Liver (tissue), 9 donors: ENCODE data around the gene BACH2. TPM values are rescaled to one million over a fixed set of nuclear protein-coding genes. Genes with fewer than 3 reads are reported as not detected.

Source experiments
- DNase-seq: peaks from one replicate; pipeline ENCODE4 v3.0.0-alpha.2; 2017; ENCODE audit warnings: low spot score
- H3K27ac ChIP-seq, 2 donors: one replicate each; pipeline ENCODE4 v1.7.0; 2013; ENCODE audit warnings: inconsistent platforms in 2 of 2, low read length in 2 of 2, control low read depth in 1 of 2, low read depth in 1 of 2, mild to moderate bottlenecking in 1 of 2
- H3K27me3 ChIP-seq, 4 donors: one replicate each; pipeline versions ENCODE4 v1.6.1 to v1.7.0; 2013; ENCODE audit warnings: low read length in 3 of 4, inconsistent platforms in 1 of 4, mild to moderate bottlenecking in 1 of 4, moderate library complexity in 1 of 4; ENCODE audit not compliant: control insufficient read depth in 4 of 4, insufficient read depth in 4 of 4
- H3K36me3 ChIP-seq, 4 donors: one replicate each; pipeline versions ENCODE4 v1.6.1 to v1.7.0; 2013; ENCODE audit warnings: low read length in 3 of 4, mild to moderate bottlenecking in 3 of 4, low read depth in 1 of 4, moderate library complexity in 1 of 4; ENCODE audit not compliant: control insufficient read depth in 4 of 4, insufficient read depth in 3 of 4
- H3K4me1 ChIP-seq, 4 donors: one replicate each; pipeline versions ENCODE4 v1.6.1 to v1.7.0; 2013; ENCODE audit warnings: low read length in 3 of 4, mild to moderate bottlenecking in 3 of 4, moderate library complexity in 1 of 4; ENCODE audit not compliant: control insufficient read depth in 4 of 4, insufficient read depth in 4 of 4
- H3K4me3 ChIP-seq, 3 donors: one replicate each; pipeline versions ENCODE4 v1.6.1 to v1.7.0; 2013; ENCODE audit warnings: low read length in 3 of 3, control low read depth in 1 of 3, low read depth in 1 of 3, mild to moderate bottlenecking in 1 of 3
- H3K9ac ChIP-seq, 2 donors: one replicate each; pipeline ENCODE4 v1.7.0; 2013; ENCODE audit warnings: low read length in 2 of 2, mild to moderate bottlenecking in 2 of 2, moderate library complexity in 2 of 2, control low read depth in 1 of 2, low read depth in 1 of 2
- H3K9me3 ChIP-seq, 4 donors: one replicate each; pipeline versions ENCODE4 v1.6.1 to v1.7.0; 2013; ENCODE audit warnings: low read length in 3 of 4; ENCODE audit not compliant: control insufficient read depth in 4 of 4
- EGR1 ChIP-seq, 2 donors: IDR thresholded peaks; 2 replicates each; pipeline ENCODE4 v1.6.1; 2016 to 2018; ENCODE audit warnings: antibody characterized with exemption in 2 of 2, low read depth in 2 of 2
- FOXA2 ChIP-seq: IDR thresholded peaks from 2 replicates; pipeline ENCODE4 v1.6.1; 2016; ENCODE audit warnings: antibody characterized with exemption
- GABPA ChIP-seq, 2 donors: IDR thresholded peaks in 1 of 2; conservative IDR thresholded peaks in 1 of 2; 2 replicates each; pipeline ENCODE4 v1.6.1; 2016; ENCODE audit warnings: antibody characterized with exemption in 2 of 2, mild to moderate bottlenecking in 1 of 2, moderate library complexity in 1 of 2
- HNF4G ChIP-seq: IDR thresholded peaks from 2 replicates; pipeline ENCODE4 v1.6.1; 2016; ENCODE audit warnings: antibody characterized with exemption
- NR2F2 ChIP-seq: IDR thresholded peaks from 2 replicates; pipeline ENCODE4 v1.6.1; 2016; ENCODE audit warnings: antibody characterized with exemption
- REST ChIP-seq: IDR thresholded peaks from 2 replicates; pipeline ENCODE4 v1.6.1; 2016; ENCODE audit warnings: antibody characterized with exemption, mild to moderate bottlenecking
- RXRA ChIP-seq, 2 donors: IDR thresholded peaks; 2 replicates each; pipeline ENCODE4 v1.6.1; 2017 to 2018; ENCODE audit warnings: antibody characterized with exemption in 2 of 2, mild to moderate bottlenecking in 1 of 2
- SP1 ChIP-seq: IDR thresholded peaks from 2 replicates; pipeline ENCODE4 v1.6.1; 2018; ENCODE audit warnings: antibody characterized with exemption, mild to moderate bottlenecking
- TAF1 ChIP-seq: conservative IDR thresholded peaks from 2 replicates; pipeline ENCODE4 v1.6.1; 2016; ENCODE audit warnings: antibody characterized with exemption, mild to moderate bottlenecking
- YY1 ChIP-seq: IDR thresholded peaks from 2 replicates; pipeline ENCODE4 v1.6.1; 2016; ENCODE audit warnings: antibody characterized with exemption, mild to moderate bottlenecking
- ZBTB33 ChIP-seq: IDR thresholded peaks from 2 replicates; pipeline ENCODE4 v1.6.1; 2016; ENCODE audit warnings: antibody characterized with exemption
- WGBS: extraction: QIAGEN DNeasy Blood & Tissue Kit; methylation state at CpG from one replicate; pipeline ENCODE4 v1.1.7; 2013; 5-methylcytosine and 5-hydroxymethylcytosine counted together
- polyA plus RNA-seq, 2 donors: library from polyadenylated mRNA; stranded (reverse) in 1 of 2; unstranded in 1 of 2; fragments of 200-250 nt in 1 of 2; fragments of >200 nt in 1 of 2; fragmentation: Nextera tagmentation in 1 of 2; extraction: Ambion mirVana in 1 of 2; gene quantifications; one replicate each; pipeline versions ENCODE4 v1.2.1 to v1.2.3, GENCODE V29; 2013 to 2015
- total RNA-seq, 2 donors: library from RNA; depleted of rRNA; stranded (reverse); fragments of >200 nt; gene quantifications; one replicate each; pipeline ENCODE4 v1.2.3, GENCODE V29; 2014
- TF ChIP-seq, protein P1 (sequence below): fragments of 150-350 bp; IDR thresholded peaks from 2 replicates; pipeline ENCODE4 v1.5.1; 2017; ENCODE audit warnings: improper control_type of control experiment, low read depth, low read length; ENCODE audit not compliant: missing input control
- TF ChIP-seq, protein P2 (sequence below): IDR thresholded peaks from 2 replicates; pipeline ENCODE4 v1.6.1; 2016; ENCODE audit warnings: antibody characterized with exemption
- donor health status: healthy.
- donor health status: healthy.
- donor health status: healthy.
- donor health status: healthy.
- donor health status: healthy.

Gene BACH2
- total and polyA plus RNA-seq, 4 donors: 1.9 to 3.7 (median 1.9) TPM

- no peak for DNase-seq
- WGBS: 93% methylated on average over 8 of the region's 8 CpGs
- no peaks in the 10 kb centered on the region for H3K36me3 ChIP-seq
- no peak overlapping the region for H3K4me3 ChIP-seq
- H3K27me3 ChIP-seq: no peaks in the 10 kb centered on the region
- H3K9me3 ChIP-seq: no peaks in the 10 kb centered on the region
- no peak for TF ChIP-seq EGR1 (IDR thresholded peaks at IDR 0.05; ENCODE audit: low read depth in 2 of 2)
- no peak for TF ChIP-seq GABPA (IDR thresholded peaks at IDR 0.05 in 1 of 2, conservative IDR thresholded peaks at IDR 0.05 in 1 of 2)
- TF ChIP-seq, protein P1, sequence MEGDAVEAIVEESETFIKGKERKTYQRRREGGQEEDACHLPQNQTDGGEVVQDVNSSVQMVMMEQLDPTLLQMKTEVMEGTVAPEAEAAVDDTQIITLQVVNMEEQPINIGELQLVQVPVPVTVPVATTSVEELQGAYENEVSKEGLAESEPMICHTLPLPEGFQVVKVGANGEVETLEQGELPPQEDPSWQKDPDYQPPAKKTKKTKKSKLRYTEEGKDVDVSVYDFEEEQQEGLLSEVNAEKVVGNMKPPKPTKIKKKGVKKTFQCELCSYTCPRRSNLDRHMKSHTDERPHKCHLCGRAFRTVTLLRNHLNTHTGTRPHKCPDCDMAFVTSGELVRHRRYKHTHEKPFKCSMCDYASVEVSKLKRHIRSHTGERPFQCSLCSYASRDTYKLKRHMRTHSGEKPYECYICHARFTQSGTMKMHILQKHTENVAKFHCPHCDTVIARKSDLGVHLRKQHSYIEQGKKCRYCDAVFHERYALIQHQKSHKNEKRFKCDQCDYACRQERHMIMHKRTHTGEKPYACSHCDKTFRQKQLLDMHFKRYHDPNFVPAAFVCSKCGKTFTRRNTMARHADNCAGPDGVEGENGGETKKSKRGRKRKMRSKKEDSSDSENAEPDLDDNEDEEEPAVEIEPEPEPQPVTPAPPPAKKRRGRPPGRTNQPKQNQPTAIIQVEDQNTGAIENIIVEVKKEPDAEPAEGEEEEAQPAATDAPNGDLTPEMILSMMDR: no peak
- TF ChIP-seq, protein P2, sequence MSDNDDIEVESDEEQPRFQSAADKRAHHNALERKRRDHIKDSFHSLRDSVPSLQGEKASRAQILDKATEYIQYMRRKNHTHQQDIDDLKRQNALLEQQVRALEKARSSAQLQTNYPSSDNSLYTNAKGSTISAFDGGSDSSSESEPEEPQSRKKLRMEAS: no peak
- TF ChIP-seq YY1: no peak
- TF ChIP-seq RXRA (IDR thresholded peaks at IDR 0.05): no peak
- TF ChIP-seq FOXA2: no peak
- TF ChIP-seq TAF1: no peak
- TF ChIP-seq SP1: no peak
- TF ChIP-seq HNF4G: no peak
- TF ChIP-seq ZBTB33: no peak
- TF ChIP-seq NR2F2: no peak
- TF ChIP-seq REST: no peak
- H3K9ac ChIP-seq: no peak overlapping the region
- H3K27ac ChIP-seq: no peak overlapping the region
- no peaks in the 10 kb centered on the region for H3K4me1 ChIP-seq
Measured at GRCh38 chr6:90154755-90155470, 141.7 kb downstream of the BACH2 start.
